PC-3 (cell line): ENCODE results near the gene CDHR2. TPM values are rescaled to one million over a fixed set of nuclear protein-coding genes. Genes with fewer than 3 reads are reported as not detected.

Source experiments
- ATAC-seq: fragments of 200-7000 bp; cut with Tn5 transposase; 2 replicates; pipeline ENCODE4 v1.9.1; 2020; ENCODE audit warnings: mild to moderate bottlenecking, moderate library complexity
- BruUV-seq: library from RNA; stranded (reverse); fragments of 400-500 nt; replicated peaks from 2 replicates; lab custom pipeline; 2021; lab: Mats Ljungman, UMichigan
- CTCF ChIA-PET: fragments of 300-600 bp; sonication (Branson Sonifier 250); formaldehyde crosslinking; loops from one replicate; lab custom pipeline; 2022; ENCODE audit warnings: antibody characterized with exemption; lab: Charles Lee
- POLR2A ChIA-PET: fragments of 300-600 bp; sonication (Branson Sonifier 250); formaldehyde crosslinking; loops from one replicate; lab custom pipeline; 2022; ENCODE audit warnings: antibody characterized with exemption; ENCODE audit not compliant: unreplicated experiment; lab: Charles Lee
- DNase-seq: peaks from one replicate; pipeline ENCODE4 v3.0.0-alpha.2; 2015
- H2AFZ ChIP-seq: fragments of 300-600 bp; sonication (generic); 2 replicates; pipeline ENCODE4 v1.6.0; 2016; ENCODE audit warnings: antibody characterized with exemption, low read length
- H3F3A ChIP-seq: fragments of 300-600 bp; sonication (generic); one replicate; pipeline ENCODE4 v1.6.0; 2017; ENCODE audit warnings: antibody characterized with exemption, low read length, control low read depth, mild to moderate bottlenecking; ENCODE audit not compliant: unreplicated experiment
- H3K27ac ChIP-seq: fragments of 300-600 bp; sonication (generic); 2 replicates; pipeline ENCODE4 v1.5.1; 2016; ENCODE audit warnings: mild to moderate bottlenecking, low read length
- H3K27me3 ChIP-seq: fragments of 300-600 bp; sonication (generic); 2 replicates; pipeline ENCODE4 v1.6.1; 2016; ENCODE audit warnings: low read length, mixed read lengths
- H3K36me3 ChIP-seq: fragments of 300-600 bp; sonication (generic); 2 replicates; pipeline ENCODE4 v1.6.1; 2016; ENCODE audit warnings: low read depth, mixed run types, low read length, mixed read lengths
- H3K4me1 ChIP-seq: fragments of 300-600 bp; sonication (generic); 2 replicates; pipeline ENCODE4 v1.5.1; 2016; ENCODE audit warnings: low read length; ENCODE audit not compliant: insufficient read depth
- H3K4me2 ChIP-seq: fragments of 300-600 bp; sonication (generic); 2 replicates; pipeline ENCODE4 v1.6.0; 2016; ENCODE audit warnings: low read length
- H3K4me3 ChIP-seq: fragments of 300-600 bp; sonication (generic); 2 replicates; pipeline ENCODE4 v1.5.1; 2016; ENCODE audit warnings: mild to moderate bottlenecking, low read length, mixed read lengths
- H3K79me2 ChIP-seq: fragments of 300-600 bp; sonication (generic); 2 replicates; pipeline ENCODE4 v1.6.1; 2017; ENCODE audit warnings: low read length, mixed read lengths
- H3K9ac ChIP-seq: fragments of 300-600 bp; sonication (generic); 2 replicates; pipeline ENCODE4 v1.6.0; 2016; ENCODE audit warnings: mild to moderate bottlenecking, low read length
- H3K9me2 ChIP-seq: fragments of 300-600 bp; sonication (generic); replicated peaks from 2 replicates; pipeline ENCODE4 v1.6.1; 2016; ENCODE audit warnings: mixed run types, low read length, mixed read lengths
- H3K9me3 ChIP-seq: fragments of 300-600 bp; sonication (generic); 2 replicates; pipeline ENCODE4 v1.6.1; 2016; ENCODE audit warnings: low read length, mixed read lengths
- H4K20me1 ChIP-seq: fragments of 300-600 bp; sonication (generic); 2 replicates; pipeline ENCODE4 v1.6.1; 2016; ENCODE audit warnings: low read length, mixed read lengths
- EZH2 ChIP-seq: fragments of 300-600 bp; sonication (generic); IDR thresholded peaks from one replicate; pipeline ENCODE4 v1.6.1; 2017; ENCODE audit warnings: antibody characterized with exemption, mild to moderate bottlenecking, low read length; ENCODE audit not compliant: unreplicated experiment
- EZH2phosphoT487 ChIP-seq: fragments of 300-600 bp; sonication (generic); IDR thresholded peaks from 2 replicates; pipeline ENCODE4 v1.6.1; 2018; ENCODE audit warnings: mild to moderate bottlenecking, antibody characterized with exemption, low read length, borderline replicate concordance
- intact Hi-C: fragments of 100-400 bp; cut with micrococcal nuclease; formaldehyde crosslinking; loops from 2 replicates; pipeline ENCODE4 v1.9.0; 2023
- total RNA-seq: library from RNA; depleted of rRNA; stranded (reverse); fragments of >200 nt; gene quantifications from 2 replicates; pipeline ENCODE4 v1.2.3, GENCODE V29; 2014
- TF ChIP-seq, protein P1 (sequence below): fragments of 300-600 bp; sonication (generic); conservative IDR thresholded peaks from 2 replicates; pipeline ENCODE4 v1.5.1; 2017; ENCODE audit warnings: antibody characterized with exemption, low read depth, mild to moderate bottlenecking, low read length

CDHR2 gene
- total RNA-seq, 1 experiment from 2014 or later, result 0.07 TPM

DNA sequence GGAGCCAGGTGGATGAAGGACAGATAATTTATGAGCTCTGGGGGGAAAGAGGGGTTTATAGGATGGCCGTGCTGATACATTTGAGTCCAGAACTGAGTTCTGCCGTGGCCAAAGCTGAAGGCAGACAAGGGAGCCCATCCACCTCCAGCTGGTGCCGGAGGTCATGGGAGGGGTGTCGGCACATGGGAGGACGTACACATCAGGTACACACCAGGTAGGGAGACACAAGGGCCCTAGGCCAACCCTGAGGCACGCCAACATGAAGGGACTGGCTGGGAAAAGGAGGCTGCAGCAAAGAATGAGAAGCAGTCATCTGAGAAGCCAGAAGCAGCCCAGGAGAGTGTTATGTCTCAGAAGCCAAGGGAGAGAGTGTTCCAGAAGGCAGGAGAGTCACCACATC is 62.9 kb downstream of the CDHR2 start:
- Histone ChIP-seq H3K9me3 (no peaks in the 10 kb centered on the region), H4K20me1 (peaks cover 7% of the 10 kb centered on the region), H3K4me3 (no peak overlapping the region), H3K27ac (no peak overlapping the region), H3K79me2 (0 out of 2 replicates have a peak, but pooled peaks cover 6% of the 10 kb centered on the region), H3K27me3 (no peaks in the 10 kb centered on the region), H3K36me3 (no peaks in the 10 kb centered on the region), H3K4me2 (no peak overlapping the region), H3F3A (no peaks in the 10 kb centered on the region), H3K9me2 (no peaks in the 10 kb centered on the region), H2AFZ (no peak overlapping the region), H3K9ac (no peak overlapping the region), H3K4me1 (peaks cover 27% of the 10 kb centered on the region)
- ATAC-seq (no peak), DNase-seq (no peak)
- ChIA-PET POLR2A (no interaction called here), CTCF (no interaction called here)
- intact Hi-C loops, result no loop called here
- BruUV-seq, result no TSS peak
- TF ChIP-seq, protein P1, sequence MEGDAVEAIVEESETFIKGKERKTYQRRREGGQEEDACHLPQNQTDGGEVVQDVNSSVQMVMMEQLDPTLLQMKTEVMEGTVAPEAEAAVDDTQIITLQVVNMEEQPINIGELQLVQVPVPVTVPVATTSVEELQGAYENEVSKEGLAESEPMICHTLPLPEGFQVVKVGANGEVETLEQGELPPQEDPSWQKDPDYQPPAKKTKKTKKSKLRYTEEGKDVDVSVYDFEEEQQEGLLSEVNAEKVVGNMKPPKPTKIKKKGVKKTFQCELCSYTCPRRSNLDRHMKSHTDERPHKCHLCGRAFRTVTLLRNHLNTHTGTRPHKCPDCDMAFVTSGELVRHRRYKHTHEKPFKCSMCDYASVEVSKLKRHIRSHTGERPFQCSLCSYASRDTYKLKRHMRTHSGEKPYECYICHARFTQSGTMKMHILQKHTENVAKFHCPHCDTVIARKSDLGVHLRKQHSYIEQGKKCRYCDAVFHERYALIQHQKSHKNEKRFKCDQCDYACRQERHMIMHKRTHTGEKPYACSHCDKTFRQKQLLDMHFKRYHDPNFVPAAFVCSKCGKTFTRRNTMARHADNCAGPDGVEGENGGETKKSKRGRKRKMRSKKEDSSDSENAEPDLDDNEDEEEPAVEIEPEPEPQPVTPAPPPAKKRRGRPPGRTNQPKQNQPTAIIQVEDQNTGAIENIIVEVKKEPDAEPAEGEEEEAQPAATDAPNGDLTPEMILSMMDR, result no peak
- TF ChIP-seq EZH2, result no peak
- TF ChIP-seq EZH2phosphoT487, result no peak

- intact Hi-C loops, result no loop called here
These were observed 63.7 kb downstream of the CDHR2 start for GRCh38 chr5:176612855-176613254.

More at GRCh38 chr5:176612855-176613254, 63.7 kb downstream of the CDHR2 start:
- no TSS peak for BruUV-seq
- POLR2A ChIA-PET, result no interaction called here
- H3K9me2 ChIP-seq, result no peaks in the 10 kb centered on the region
- H3K4me3 ChIP-seq, result no peak overlapping the region
- H2AFZ ChIP-seq, result no peak overlapping the region
- CTCF ChIA-PET, result no interaction called here
- H3K27me3 ChIP-seq, result no peaks in the 10 kb centered on the region
- H3F3A ChIP-seq, result no peaks in the 10 kb centered on the region
- DNase-seq (no peak), ATAC-seq (no peak)
- TF ChIP-seq, protein P1, result no peak
- TF ChIP-seq EZH2phosphoT487 (no peak), EZH2 (no peak)
- H3K27ac ChIP-seq, result no peak overlapping the region
- H3K9ac ChIP-seq, result no peak overlapping the region
- H3K4me1 ChIP-seq, result peaks cover 27% of the 10 kb centered on the region
- no peaks in the 10 kb centered on the region for H3K36me3 ChIP-seq
- H3K9me3 ChIP-seq, result no peaks in the 10 kb centered on the region
- H3K4me2 ChIP-seq, result no peak overlapping the region
- peaks cover 7% of the 10 kb centered on the region for H4K20me1 ChIP-seq
- H3K79me2 ChIP-seq, result 0 out of 2 replicates have a peak, but pooled peaks cover 6% of the 10 kb centered on the region
